ENCODE results near the gene GZMH.
"Not testable (repeated sequence)": the region's sequence is repeated elsewhere in the genome, so short reads cannot be mapped to it uniquely, and the experiment has no call there.

The GZMH gene, protein sequence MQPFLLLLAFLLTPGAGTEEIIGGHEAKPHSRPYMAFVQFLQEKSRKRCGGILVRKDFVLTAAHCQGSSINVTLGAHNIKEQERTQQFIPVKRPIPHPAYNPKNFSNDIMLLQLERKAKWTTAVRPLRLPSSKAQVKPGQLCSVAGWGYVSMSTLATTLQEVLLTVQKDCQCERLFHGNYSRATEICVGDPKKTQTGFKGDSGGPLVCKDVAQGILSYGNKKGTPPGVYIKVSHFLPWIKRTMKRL

DNA sequence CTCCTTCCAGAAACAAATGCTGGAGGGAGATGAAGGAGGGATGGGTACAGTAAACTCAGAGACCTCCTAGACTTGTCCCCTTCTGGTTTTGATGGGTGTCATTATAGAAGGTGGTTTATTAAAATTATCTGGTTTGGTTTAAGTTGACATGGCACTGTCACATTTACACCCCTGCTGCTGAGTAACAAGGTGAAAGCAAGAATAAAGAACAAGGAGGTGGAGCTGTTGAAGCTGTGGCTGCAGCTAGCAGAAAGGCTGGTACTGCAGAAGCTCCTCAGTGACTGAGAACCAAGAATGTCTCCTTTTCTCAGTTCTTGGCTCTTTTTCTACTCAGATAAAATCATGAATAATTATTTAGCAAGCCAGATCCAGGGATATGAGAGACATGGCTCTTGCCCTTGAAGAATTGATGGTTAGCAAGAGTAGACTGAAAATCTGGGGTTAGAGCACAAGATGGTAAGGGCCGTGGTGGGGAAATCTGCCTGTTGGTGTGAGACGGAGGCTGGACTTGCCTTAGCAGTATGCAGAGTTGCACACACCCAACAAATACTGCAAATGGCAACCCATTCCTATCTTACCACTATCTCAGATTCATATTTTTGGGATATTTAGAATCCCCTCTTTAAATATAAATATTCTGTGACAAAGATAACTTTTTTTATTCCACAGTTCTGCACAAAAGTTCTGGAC, at the start of gene GZMH:
Gene GZMH (minus strand): TSS at position 31 of the 690 bp plus-strand sequence. CDS start 72 bp downstream, outside the sequence.
- Histone ChIP-seq H3K4me1 (ENCODE audit: control insufficient read depth in 1 of 2, insufficient read depth in 2 of 2, low read length in 2 of 2) (no peaks in the 10 kb centered on the region), H3K9me3 (ENCODE audit: control insufficient read depth in 1 of 2, low read length in 2 of 2) (peaks cover 0 to 6% of the 10 kb centered on the region in 2 donors), H3K4me3 (ENCODE audit: low read depth in 1 of 2, low read length in 2 of 2) (no peak within 1 kb of the TSS), H3K27me3 (ENCODE audit: low read depth, low read length) (no peaks in the 10 kb centered on the region), H3K36me3 (ENCODE audit: control insufficient read depth in 1 of 2, insufficient read depth in 2 of 2, low read length in 2 of 2) (no peaks in the 10 kb centered on the region), H3K27ac (ENCODE audit: low read length) (no peak within 1 kb of the TSS)

DNA sequence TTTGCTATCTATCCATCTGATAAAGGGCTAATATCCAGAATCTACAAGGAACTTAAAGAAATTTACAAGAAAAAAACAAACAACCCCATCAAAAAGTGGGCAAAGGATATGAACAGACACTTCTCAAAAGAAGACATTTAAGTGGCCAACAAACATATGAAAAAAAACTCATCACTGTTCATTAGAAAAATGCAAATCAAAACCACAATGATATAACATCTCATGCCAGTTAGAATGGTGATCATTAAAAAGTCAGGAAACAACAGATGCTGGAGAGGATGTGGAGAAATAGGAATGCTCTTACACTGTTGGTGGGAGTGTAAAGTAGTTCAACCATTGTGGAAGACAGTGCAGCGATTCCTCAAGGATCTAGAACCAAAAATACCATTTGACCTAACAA, 38.9 kb upstream of the GZMH start:
- not testable (repeated sequence) for H3K4me3 ChIP-seq (ENCODE audit: low read depth in 1 of 2, low read length in 2 of 2); H3K9me3 ChIP-seq (ENCODE audit: control insufficient read depth in 1 of 2, low read length in 2 of 2); H3K27me3 ChIP-seq (ENCODE audit: low read depth, low read length)

DNA sequence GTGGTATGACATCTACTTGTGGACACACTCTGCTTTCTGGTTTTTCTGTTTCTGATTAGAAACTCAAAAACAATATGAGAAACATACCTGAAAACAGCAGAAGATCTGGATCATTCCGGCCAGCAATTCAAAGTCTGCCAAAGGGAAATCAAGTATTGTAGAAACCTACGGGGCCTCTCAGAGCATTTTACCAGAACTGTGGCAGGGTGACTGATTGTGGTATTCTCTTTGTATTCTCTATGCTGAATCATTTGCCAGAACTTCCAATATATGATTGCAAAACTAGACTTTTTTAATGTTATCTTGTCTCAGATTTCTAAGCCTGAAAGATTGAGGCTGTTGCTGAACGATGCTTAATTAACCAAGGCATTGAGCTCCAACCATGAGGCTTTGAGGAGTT, 30.4 kb upstream of the GZMH start:
- no peaks in the 10 kb centered on the region for H3K36me3 ChIP-seq (ENCODE audit: control insufficient read depth in 1 of 2, insufficient read depth in 2 of 2, low read length in 2 of 2)
- no peak overlapping the region for H3K27ac ChIP-seq (ENCODE audit: low read length)
- no peaks in the 10 kb centered on the region for H3K9me3 ChIP-seq (ENCODE audit: control insufficient read depth in 1 of 2, low read length in 2 of 2)
- H3K27me3 ChIP-seq (ENCODE audit: low read depth, low read length): no peaks in the 10 kb centered on the region
- no peak overlapping the region for H3K4me3 ChIP-seq (ENCODE audit: low read depth in 1 of 2, low read length in 2 of 2)
- no peaks in the 10 kb centered on the region for H3K4me1 ChIP-seq (ENCODE audit: control insufficient read depth in 1 of 2, insufficient read depth in 2 of 2, low read length in 2 of 2)

More for the DNA sequence above, 38.9 kb upstream of the GZMH start:
- H3K27ac ChIP-seq (ENCODE audit: low read length); H3K4me1 ChIP-seq (ENCODE audit: control insufficient read depth in 1 of 2, insufficient read depth in 2 of 2, low read length in 2 of 2); H3K36me3 ChIP-seq (ENCODE audit: control insufficient read depth in 1 of 2, insufficient read depth in 2 of 2, low read length in 2 of 2): not testable (repeated sequence)

DNA sequence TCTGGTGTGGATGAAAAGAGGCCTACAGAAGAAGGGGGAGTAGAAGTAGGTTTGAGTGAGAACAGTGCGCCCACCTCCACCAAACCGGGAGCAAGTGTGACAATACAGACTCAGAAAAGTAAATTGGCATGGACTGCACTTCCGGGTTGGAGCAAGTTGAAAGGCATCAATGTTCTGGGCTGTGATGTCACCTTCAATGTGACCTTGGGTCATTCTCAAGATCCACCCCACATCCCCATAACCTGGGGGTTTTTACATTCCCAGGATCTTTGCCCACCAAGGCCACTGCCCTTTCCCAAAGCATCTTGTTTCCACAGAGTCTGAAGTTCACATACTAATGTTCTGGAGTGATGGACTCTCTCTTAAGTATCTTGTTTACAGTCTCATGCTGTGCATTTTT, 29.8 kb upstream of the GZMH start:
- H3K4me1 ChIP-seq (ENCODE audit: control insufficient read depth in 1 of 2, insufficient read depth in 2 of 2, low read length in 2 of 2): no peaks in the 10 kb centered on the region
- no peaks in the 10 kb centered on the region for H3K27me3 ChIP-seq (ENCODE audit: low read depth, low read length)
- no peak overlapping the region for H3K4me3 ChIP-seq (ENCODE audit: low read depth in 1 of 2, low read length in 2 of 2)
- H3K9me3 ChIP-seq (ENCODE audit: control insufficient read depth in 1 of 2, low read length in 2 of 2): no peaks in the 10 kb centered on the region
- H3K27ac ChIP-seq (ENCODE audit: low read length): no peak overlapping the region
- no peaks in the 10 kb centered on the region for H3K36me3 ChIP-seq (ENCODE audit: control insufficient read depth in 1 of 2, insufficient read depth in 2 of 2, low read length in 2 of 2)

DNA sequence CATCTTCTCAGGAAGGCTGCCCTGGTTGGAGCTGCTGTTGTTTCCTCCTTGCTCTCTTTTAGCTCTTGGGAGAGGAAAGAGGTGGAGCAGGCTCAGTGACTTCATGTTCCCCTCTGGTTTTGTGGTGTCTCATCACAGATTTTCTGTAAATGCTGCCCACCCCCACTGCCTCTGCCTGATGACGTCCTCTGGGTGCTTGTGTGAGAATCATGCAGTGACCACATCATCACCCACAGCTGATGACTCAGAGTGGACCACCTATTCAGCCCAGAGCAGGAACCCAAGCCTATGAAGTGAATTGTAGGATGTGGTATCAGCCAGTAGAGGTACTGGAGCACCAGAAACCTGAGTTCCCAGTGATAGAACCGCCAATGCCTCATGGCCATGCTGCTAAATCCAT, 24.7 kb upstream of the GZMH start, which contains the start of gene GZMB:
Gene GZMB (minus strand): TSS at position 33 of the 400 bp plus-strand sequence. CDS start 30 bp downstream, at position 3.
- no peak within 1 kb of the TSS for H3K4me3 ChIP-seq (ENCODE audit: low read depth in 1 of 2, low read length in 2 of 2)
- no peaks in the 10 kb centered on the region for H3K36me3 ChIP-seq (ENCODE audit: control insufficient read depth in 1 of 2, insufficient read depth in 2 of 2, low read length in 2 of 2)
- H3K27me3 ChIP-seq (ENCODE audit: low read depth, low read length): no peaks in the 10 kb centered on the region
- H3K9me3 ChIP-seq (ENCODE audit: control insufficient read depth in 1 of 2, low read length in 2 of 2): no peaks in the 10 kb centered on the region
- H3K27ac ChIP-seq (ENCODE audit: low read length): no peak within 1 kb of the TSS
- no peaks in the 10 kb centered on the region for H3K4me1 ChIP-seq (ENCODE audit: control insufficient read depth in 1 of 2, insufficient read depth in 2 of 2, low read length in 2 of 2)

DNA sequence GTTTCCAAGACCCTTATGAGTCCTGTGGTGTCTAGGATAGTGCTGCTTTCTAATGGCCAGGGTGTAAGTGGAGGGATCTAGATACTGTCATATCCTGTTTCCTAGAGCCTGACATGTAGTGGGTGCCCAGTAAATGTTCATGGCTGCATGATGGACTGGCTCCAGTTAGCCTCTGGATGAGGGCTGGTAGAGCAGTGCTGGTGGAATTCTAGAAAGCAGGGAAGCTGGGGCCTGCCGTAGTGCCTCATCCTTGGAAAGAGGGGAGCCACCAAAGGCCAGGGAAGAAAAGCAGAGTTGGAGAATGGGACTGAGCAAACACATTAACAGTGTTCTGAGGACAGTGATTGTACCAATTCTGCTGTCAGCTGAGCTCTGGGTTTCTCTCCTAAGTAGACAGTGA, 23.9 kb upstream of the GZMH start:
- Histone ChIP-seq H3K36me3 (ENCODE audit: control insufficient read depth in 1 of 2, insufficient read depth in 2 of 2, low read length in 2 of 2) (no peaks in the 10 kb centered on the region), H3K4me1 (ENCODE audit: control insufficient read depth in 1 of 2, insufficient read depth in 2 of 2, low read length in 2 of 2) (no peaks in the 10 kb centered on the region), H3K27me3 (ENCODE audit: low read depth, low read length) (no peaks in the 10 kb centered on the region), H3K27ac (ENCODE audit: low read length) (no peak overlapping the region), H3K4me3 (ENCODE audit: low read depth in 1 of 2, low read length in 2 of 2) (no peak overlapping the region), H3K9me3 (ENCODE audit: control insufficient read depth in 1 of 2, low read length in 2 of 2) (no peaks in the 10 kb centered on the region)

DNA sequence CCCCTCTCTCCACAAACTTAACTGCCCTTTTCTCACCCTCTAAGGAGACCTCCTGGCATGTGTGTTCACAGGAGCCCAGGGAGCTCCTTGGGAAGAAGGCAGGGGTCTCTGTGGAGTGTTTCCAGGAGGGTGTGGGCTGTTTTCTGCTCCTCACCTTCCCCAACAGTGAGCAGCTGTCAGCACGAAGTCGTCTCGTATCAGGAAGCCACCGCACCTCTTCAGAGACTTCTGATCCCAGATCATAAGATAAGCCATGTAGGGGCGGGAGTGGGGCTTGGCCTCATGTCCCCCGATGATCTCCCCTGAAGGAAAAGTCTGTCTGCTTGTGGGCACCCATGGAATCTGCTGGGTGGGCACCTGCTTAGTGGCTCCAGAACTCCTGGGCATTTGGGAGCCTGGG, 23.3 kb upstream of the GZMH start:
- H3K27me3 ChIP-seq (ENCODE audit: low read depth, low read length): no peaks in the 10 kb centered on the region
- H3K27ac ChIP-seq (ENCODE audit: low read length): no peak overlapping the region
- H3K4me1 ChIP-seq (ENCODE audit: control insufficient read depth in 1 of 2, insufficient read depth in 2 of 2, low read length in 2 of 2): no peaks in the 10 kb centered on the region
- no peak overlapping the region for H3K4me3 ChIP-seq (ENCODE audit: low read depth in 1 of 2, low read length in 2 of 2)
- H3K36me3 ChIP-seq (ENCODE audit: control insufficient read depth in 1 of 2, insufficient read depth in 2 of 2, low read length in 2 of 2): no peaks in the 10 kb centered on the region
- H3K9me3 ChIP-seq (ENCODE audit: control insufficient read depth in 1 of 2, low read length in 2 of 2): no peaks in the 10 kb centered on the region

DNA sequence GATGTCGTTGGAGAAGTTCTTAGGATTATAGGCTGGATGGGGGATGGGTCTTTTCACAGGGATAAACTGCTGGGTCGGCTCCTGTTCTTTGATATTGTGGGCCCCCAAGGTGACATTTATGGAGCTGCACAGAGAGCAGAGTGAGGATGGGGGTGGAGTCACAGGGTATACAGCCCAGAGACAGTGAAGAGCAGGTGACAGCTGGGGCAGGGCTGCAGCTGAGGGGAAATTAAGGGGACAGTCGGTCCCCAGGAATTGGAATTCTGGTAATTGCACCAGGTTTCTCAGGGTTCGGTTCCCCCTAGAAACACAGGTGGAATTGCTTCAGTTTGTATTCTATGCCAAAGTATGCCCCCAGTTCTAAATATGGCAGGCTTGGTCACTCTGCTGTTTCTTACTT, 22.9 kb upstream of the GZMH start:
- Histone ChIP-seq H3K36me3 (ENCODE audit: control insufficient read depth in 1 of 2, insufficient read depth in 2 of 2, low read length in 2 of 2) (no peaks in the 10 kb centered on the region), H3K27ac (ENCODE audit: low read length) (no peak overlapping the region), H3K27me3 (ENCODE audit: low read depth, low read length) (no peaks in the 10 kb centered on the region), H3K4me1 (ENCODE audit: control insufficient read depth in 1 of 2, insufficient read depth in 2 of 2, low read length in 2 of 2) (no peaks in the 10 kb centered on the region), H3K4me3 (ENCODE audit: low read depth in 1 of 2, low read length in 2 of 2) (no peak overlapping the region), H3K9me3 (ENCODE audit: control insufficient read depth in 1 of 2, low read length in 2 of 2) (no peaks in the 10 kb centered on the region)

DNA sequence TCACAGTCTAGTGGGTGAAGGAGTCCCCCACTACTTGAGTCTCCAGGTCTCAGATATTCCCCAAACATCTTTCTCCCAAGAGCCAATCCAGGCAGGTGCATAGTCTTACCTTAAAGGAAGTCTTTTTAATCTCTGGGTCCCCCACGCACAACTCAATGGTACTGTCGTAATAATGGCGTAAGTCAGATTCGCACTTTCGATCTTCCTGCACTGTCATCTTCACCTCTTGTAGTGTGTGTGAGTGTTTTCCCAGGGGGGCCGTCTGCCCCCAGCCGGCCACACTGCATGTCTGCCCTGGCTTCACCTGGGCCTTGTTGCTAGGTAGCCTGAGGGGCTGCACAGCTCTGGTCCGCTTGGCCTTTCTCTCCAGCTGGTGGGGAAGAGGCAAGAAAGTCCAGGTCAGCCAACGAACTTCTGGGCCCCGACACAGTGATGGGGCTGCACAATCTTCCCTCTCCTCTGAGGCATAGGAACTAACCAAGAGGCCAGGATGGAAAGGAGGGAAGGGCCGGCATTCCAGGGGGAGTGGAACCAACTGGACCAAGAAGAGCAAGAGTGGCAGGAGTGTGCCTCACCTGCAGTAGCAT, 22.4 kb upstream of the GZMH start:
- Histone ChIP-seq H3K4me3 (ENCODE audit: low read depth in 1 of 2, low read length in 2 of 2) (no peak overlapping the region), H3K4me1 (ENCODE audit: control insufficient read depth in 1 of 2, insufficient read depth in 2 of 2, low read length in 2 of 2) (no peaks in the 10 kb centered on the region), H3K36me3 (ENCODE audit: control insufficient read depth in 1 of 2, insufficient read depth in 2 of 2, low read length in 2 of 2) (no peaks in the 10 kb centered on the region), H3K27me3 (ENCODE audit: low read depth, low read length) (no peaks in the 10 kb centered on the region), H3K9me3 (ENCODE audit: control insufficient read depth in 1 of 2, low read length in 2 of 2) (no peaks in the 10 kb centered on the region), H3K27ac (ENCODE audit: low read length) (no peak overlapping the region)

DNA sequence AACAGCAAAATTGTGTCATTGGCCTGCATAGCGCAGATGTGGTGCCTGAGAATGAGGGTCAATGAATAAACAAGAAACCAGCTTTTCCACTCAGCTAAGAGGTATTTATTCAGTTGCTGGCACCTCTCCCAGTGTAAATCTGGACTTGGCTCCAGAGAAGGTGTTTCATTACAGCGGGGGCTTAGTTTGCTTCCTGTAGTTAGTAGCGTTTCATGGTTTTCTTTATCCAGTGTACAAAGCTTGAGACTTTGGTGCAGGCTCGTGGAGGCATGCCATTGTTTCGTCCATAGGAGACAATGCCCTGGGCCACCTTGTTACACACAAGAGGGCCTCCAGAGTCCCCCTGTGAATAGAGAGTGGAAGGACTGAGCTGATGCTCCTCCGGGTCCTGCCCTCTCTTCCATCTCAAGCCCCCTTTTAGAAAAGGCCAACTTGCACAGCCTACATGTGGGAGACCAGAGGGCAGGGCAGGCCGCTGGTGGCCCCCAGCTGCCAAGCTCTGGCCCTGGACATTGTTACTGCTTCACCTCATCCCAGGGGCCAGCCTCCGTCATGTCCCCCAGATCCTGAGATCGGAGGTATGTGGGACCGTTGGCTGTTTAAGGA, 21.5 kb upstream of the GZMH start:
- Histone ChIP-seq H3K36me3 (ENCODE audit: control insufficient read depth in 1 of 2, insufficient read depth in 2 of 2, low read length in 2 of 2) (no peaks in the 10 kb centered on the region), H3K4me3 (ENCODE audit: low read depth in 1 of 2, low read length in 2 of 2) (no peak overlapping the region), H3K4me1 (ENCODE audit: control insufficient read depth in 1 of 2, insufficient read depth in 2 of 2, low read length in 2 of 2) (no peaks in the 10 kb centered on the region), H3K27ac (ENCODE audit: low read length) (no peak overlapping the region), H3K27me3 (ENCODE audit: low read depth, low read length) (no peaks in the 10 kb centered on the region), H3K9me3 (ENCODE audit: control insufficient read depth in 1 of 2, low read length in 2 of 2) (no peaks in the 10 kb centered on the region)

DNA sequence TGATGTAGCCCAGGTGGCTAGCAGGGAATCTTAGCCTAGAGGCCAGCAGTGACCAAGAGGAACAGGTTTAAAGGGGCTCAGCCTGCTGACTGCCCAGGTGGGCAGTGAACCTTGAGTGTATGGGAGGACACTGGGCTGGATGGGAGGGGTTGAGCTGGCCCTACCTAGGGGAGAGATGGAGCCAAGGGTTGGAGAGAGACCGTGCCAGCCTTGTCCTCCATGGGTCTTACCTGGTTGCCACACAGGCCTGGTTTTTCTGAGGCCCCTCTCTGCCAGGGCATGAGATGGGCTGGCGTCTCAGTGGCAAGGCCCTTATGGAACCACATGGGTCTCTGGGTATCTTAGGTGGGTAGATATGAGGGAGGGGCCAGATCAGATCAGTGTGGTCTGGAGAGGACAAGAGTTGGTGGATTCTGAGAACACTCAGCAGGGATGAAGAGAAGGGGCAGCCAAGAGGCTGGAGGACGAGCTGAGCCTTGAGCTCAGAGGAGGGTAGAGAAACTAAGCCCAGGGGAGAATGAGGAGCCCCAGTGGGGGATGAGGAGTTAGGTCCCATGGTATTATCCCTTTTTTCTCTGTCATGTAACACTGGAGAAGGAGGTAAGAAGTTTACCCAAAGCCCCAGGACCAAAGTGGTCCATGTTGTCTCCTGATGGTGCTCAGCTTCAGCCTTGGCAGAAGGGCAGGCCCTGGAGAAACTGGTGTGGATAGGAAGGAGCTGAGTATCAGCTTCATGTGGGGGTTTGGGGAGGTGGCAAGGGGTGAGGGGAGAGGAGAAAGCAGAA, 20.8 kb upstream of the GZMH start:
- Histone ChIP-seq H3K4me1 (ENCODE audit: control insufficient read depth in 1 of 2, insufficient read depth in 2 of 2, low read length in 2 of 2) (no peaks in the 10 kb centered on the region), H3K36me3 (ENCODE audit: control insufficient read depth in 1 of 2, insufficient read depth in 2 of 2, low read length in 2 of 2) (no peaks in the 10 kb centered on the region), H3K27ac (ENCODE audit: low read length) (no peak overlapping the region), H3K27me3 (ENCODE audit: low read depth, low read length) (no peaks in the 10 kb centered on the region), H3K9me3 (ENCODE audit: control insufficient read depth in 1 of 2, low read length in 2 of 2) (no peaks in the 10 kb centered on the region), H3K4me3 (ENCODE audit: low read depth in 1 of 2, low read length in 2 of 2) (no peak overlapping the region)
